ENCODE measurements around the gene SPAG7. TPM values are rescaled to one million over a fixed set of nuclear protein-coding genes. Genes with fewer than 3 reads are reported as not detected.

The SPAG7 gene
- total and polyA plus RNA-seq, 8 donors = 47.2 to 78.6 (median 74.2) TPM

DNA sequence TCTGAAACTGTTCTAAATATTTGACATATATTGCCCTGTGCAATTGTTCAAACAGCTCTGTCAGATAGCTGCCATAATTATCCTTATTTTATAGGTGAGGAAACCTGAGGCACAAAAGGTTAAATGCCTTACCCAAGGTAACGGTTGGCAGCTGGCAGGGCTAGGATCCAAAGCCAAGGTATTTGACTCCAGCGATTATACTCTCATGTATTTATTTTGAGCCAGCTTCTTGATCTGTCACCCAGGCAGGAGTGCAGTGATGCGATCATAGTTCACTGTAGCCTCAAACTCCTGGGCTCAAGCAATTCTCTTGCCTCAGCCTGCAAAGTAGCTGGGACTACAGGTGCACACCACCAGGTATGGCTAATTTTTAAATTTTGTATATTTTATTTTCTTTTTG is 9.5 kb downstream of the SPAG7 start:
- Histone ChIP-seq H3K27me3 (no peaks in the 10 kb centered on the region), H3K4me3 (no peak overlapping the region), H3K9me3 (no peaks in the 10 kb centered on the region), H3K36me3 (peaks cover 0 to 32% of the 10 kb centered on the region in 2 donors), H3K4me1 (no peaks in the 10 kb centered on the region), H3K27ac (no peak overlapping the region)
- DNase-seq = no peak
- intact Hi-C loops (cut with DNase I) = no loop called here
- TF ChIP-seq, protein P1, sequence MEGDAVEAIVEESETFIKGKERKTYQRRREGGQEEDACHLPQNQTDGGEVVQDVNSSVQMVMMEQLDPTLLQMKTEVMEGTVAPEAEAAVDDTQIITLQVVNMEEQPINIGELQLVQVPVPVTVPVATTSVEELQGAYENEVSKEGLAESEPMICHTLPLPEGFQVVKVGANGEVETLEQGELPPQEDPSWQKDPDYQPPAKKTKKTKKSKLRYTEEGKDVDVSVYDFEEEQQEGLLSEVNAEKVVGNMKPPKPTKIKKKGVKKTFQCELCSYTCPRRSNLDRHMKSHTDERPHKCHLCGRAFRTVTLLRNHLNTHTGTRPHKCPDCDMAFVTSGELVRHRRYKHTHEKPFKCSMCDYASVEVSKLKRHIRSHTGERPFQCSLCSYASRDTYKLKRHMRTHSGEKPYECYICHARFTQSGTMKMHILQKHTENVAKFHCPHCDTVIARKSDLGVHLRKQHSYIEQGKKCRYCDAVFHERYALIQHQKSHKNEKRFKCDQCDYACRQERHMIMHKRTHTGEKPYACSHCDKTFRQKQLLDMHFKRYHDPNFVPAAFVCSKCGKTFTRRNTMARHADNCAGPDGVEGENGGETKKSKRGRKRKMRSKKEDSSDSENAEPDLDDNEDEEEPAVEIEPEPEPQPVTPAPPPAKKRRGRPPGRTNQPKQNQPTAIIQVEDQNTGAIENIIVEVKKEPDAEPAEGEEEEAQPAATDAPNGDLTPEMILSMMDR (IDR thresholded peaks at IDR 0.05) = no peak
- ATAC-seq = no peak

DNA sequence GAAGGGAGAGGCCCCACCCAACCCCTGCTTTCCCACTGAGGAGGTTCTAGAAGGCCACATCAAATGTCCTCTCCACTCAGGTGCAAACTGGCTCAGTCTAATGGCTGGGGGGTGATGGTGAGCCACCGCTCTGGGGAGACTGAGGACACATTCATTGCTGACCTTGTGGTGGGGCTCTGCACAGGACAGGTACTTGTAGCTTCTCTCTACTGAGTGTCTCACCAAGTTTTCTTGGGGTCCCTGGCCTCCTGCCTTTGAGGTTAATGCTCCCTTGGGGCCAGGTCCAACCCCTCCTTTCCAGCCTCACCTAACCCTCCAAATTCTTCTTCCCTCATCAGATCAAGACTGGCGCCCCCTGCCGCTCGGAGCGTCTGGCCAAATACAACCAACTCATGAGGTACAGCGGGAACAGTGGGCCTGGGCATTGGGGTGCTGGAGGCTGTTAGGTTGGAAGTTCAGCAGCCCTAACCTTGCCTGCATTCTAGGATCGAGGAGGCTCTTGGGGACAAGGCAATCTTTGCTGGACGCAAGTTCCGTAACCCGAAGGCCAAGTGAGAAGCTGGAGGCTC is 11.0 kb downstream of the SPAG7 start:
- H3K27ac ChIP-seq = no peak overlapping the region

DNA sequence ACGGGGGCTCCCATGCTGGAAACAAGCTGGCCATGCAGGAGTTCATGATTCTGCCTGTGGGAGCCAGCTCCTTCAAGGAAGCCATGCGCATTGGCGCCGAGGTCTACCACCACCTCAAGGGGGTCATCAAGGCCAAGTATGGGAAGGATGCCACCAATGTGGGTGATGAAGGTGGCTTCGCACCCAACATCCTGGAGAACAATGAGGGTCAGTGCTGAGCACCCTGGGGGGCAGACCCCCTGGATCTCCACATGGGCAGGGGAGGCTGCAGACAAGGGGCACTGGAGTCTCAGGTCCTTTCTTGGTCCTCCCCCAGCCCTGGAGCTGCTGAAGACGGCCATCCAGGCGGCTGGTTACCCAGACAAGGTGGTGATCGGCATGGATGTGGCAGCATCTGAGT is 12.5 kb downstream of the SPAG7 start:
- TF ChIP-seq, protein P1 (IDR thresholded peaks at IDR 0.05) = no peak

More for the DNA sequence above, 11.0 kb downstream of the SPAG7 start:
- Histone ChIP-seq H3K4me1 (peaks cover 0 to 4% of the 10 kb centered on the region in 2 donors), H3K4me3 (no peak overlapping the region), H3K36me3 (peaks cover 0 to 32% of the 10 kb centered on the region in 2 donors), H3K9me3 (no peaks in the 10 kb centered on the region), H3K27me3 (no peaks in the 10 kb centered on the region)
- TF ChIP-seq, protein P1 (IDR thresholded peaks at IDR 0.05) = peak in 1 of 2 donors; percentile 25
- DNase-seq (peak in 1 of 4 donors; percentile 85), ATAC-seq (no peak)
- intact Hi-C loops (cut with DNase I) = no loop called here

DNA sequence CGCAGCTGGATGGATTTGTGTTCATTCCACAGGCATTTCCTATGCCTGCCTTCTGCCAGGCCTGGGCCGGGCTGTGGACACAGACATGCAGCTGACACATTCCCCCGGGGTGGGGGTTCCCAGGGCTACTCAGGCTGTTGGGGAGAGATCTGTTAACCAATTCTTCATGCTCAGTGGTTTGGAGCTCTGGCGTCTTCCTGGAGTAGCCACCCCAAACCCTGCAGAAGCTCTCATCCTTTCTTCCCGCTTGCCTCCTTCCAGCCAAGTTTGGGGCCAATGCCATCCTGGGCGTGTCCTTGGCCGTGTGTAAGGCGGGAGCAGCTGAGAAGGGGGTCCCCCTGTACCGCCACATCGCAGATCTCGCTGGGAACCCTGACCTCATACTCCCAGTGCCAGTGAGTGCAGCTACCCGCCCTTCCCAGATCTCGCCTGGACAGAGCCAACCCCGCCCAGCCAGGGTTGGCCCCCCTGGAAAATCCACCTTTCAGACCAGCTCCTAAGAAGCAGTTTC is 14.1 kb downstream of the SPAG7 start:
- intact Hi-C loops (cut with DNase I) = no loop called here

More for the DNA sequence above, 12.5 kb downstream of the SPAG7 start:
- peaks cover 0 to 19% of the 10 kb centered on the region in 2 donors for H3K4me1 ChIP-seq
- H3K4me3 ChIP-seq = no peak overlapping the region
- no peaks in the 10 kb centered on the region for H3K27me3 ChIP-seq
- intact Hi-C loops (cut with DNase I) = no loop called here
- peaks cover 0 to 17% of the 10 kb centered on the region in 2 donors for H3K36me3 ChIP-seq
- H3K27ac ChIP-seq = no peak overlapping the region
- H3K9me3 ChIP-seq = no peaks in the 10 kb centered on the region
- no peak for ATAC-seq
- DNase-seq = peak in 1 of 4 donors; percentile 55

DNA sequence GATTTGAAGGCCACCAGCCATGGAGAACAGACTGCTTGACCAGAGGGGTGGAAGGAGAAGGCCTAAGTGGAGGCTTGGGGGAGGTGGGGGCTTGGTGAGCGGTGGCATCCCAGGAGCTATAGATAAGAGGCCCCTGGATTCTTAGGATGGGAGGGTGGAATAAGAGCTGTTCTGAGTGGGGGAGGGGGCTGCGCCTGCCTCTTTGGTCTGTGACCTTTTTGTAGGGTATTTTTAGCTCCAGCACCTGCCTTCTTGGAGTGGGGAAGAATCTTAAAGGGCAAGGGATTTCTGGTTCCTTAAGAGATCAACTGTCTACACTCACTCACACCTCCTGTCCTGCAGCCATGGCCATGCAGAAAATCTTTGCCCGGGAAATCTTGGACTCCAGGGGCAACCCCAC is 16.1 kb downstream of the SPAG7 start:
- TF ChIP-seq, protein P1 (IDR thresholded peaks at IDR 0.05) = no peak
- DNase-seq (peak in 1 of 4 donors; percentile 43), ATAC-seq (no peak)
- Histone ChIP-seq H3K27me3 (no peaks in the 10 kb centered on the region), H3K36me3 (peaks cover 0 to 9% of the 10 kb centered on the region in 2 donors), H3K27ac (peak overlapping the region in 1 of 2 donors; percentile 100), H3K9me3 (no peaks in the 10 kb centered on the region), H3K4me1 (peaks cover 4 to 26% of the 10 kb centered on the region in 2 donors), H3K4me3 (no peak overlapping the region)
- intact Hi-C loops (cut with DNase I) = no loop called here

More for the DNA sequence above, 14.1 kb downstream of the SPAG7 start:
- Histone ChIP-seq H3K9me3 (no peaks in the 10 kb centered on the region), H3K27me3 (no peaks in the 10 kb centered on the region), H3K4me3 (no peak overlapping the region), H3K4me1 (peaks cover 0 to 21% of the 10 kb centered on the region in 2 donors), H3K36me3 (peaks cover 0 to 4% of the 10 kb centered on the region in 2 donors), H3K27ac (no peak overlapping the region)
- no peak for ATAC-seq
- DNase-seq = peak in 1 of 4 donors; percentile 62
- TF ChIP-seq, protein P1 (IDR thresholded peaks at IDR 0.05) = no peak

All from left lung (tissue), 10 donors.